Psoas muscle (tissue), 8 donors: Measurements from ENCODE around the gene PMM2. TPM values are rescaled to one million over a fixed set of nuclear protein-coding genes. Genes with fewer than 3 reads are reported as not detected.

Source experiments
- ATAC-seq, 4 donors: fragments of 200-7000 bp; cut with Tn5 transposase; one replicate each; pipeline ENCODE4 v1.9.1; 2020; ENCODE audit warnings: moderate library complexity in 3 of 4, mild to moderate bottlenecking in 2 of 4
- DNase-seq, 2 donors: peaks; one replicate each; pipeline ENCODE4 v3.0.0-alpha.2; 2020
- H3K27ac ChIP-seq: fragments of 200-600 bp; one replicate; pipeline ENCODE4 v1.8.0; 2022
- H3K27me3 ChIP-seq, 3 donors: fragments of 200-600 bp in 1 of 3; one replicate each; pipeline versions ENCODE4 v1.6.1 to v1.8.0; 2013 to 2022; ENCODE audit warnings: low read length in 2 of 3, mild to moderate bottlenecking in 2 of 3, moderate library complexity in 1 of 3; ENCODE audit not compliant: insufficient read depth in 3 of 3
- H3K36me3 ChIP-seq, 2 donors: fragments of 200-600 bp in 1 of 2; one replicate each; pipeline versions ENCODE4 v1.6.1 to v1.8.0; 2013 to 2022; ENCODE audit warnings: low read depth in 1 of 2, mild to moderate bottlenecking in 1 of 2, moderate library complexity in 1 of 2; ENCODE audit not compliant: insufficient read depth in 1 of 2
- H3K4me1 ChIP-seq: fragments of 200-600 bp; one replicate; pipeline ENCODE4 v1.8.0; 2022
- H3K4me3 ChIP-seq: fragments of 200-600 bp; one replicate; pipeline ENCODE4 v1.8.0; 2022; ENCODE audit warnings: mild to moderate bottlenecking
- H3K9me3 ChIP-seq: fragments of 200-600 bp; one replicate; pipeline ENCODE4 v1.8.0; 2022
- WGBS, 3 donors: extraction: QIAGEN DNeasy Blood & Tissue Kit; methylation state at CpG; one replicate each; pipeline versions ENCODE4 v1.1.6 to v1.1.7; 2013; 5-methylcytosine and 5-hydroxymethylcytosine counted together
- intact Hi-C, 2 donors: fragments of 100-400 bp; cut with DNase I; formaldehyde crosslinking; loops; one replicate each; pipeline versions ENCODE4 v1.11.0 to v1.14.2; 2022
- polyA plus RNA-seq, 3 donors: library from polyadenylated mRNA; stranded (reverse); fragments of 200-250 nt; gene quantifications; one replicate each; pipeline ENCODE4 v1.2.3, GENCODE V29; 2013
- total RNA-seq, 4 donors: library from RNA; stranded (reverse); fragmentation: NEBNext Ultra II Directional in 2 of 4; extraction: Animal tissue kit (Norgen Biotek cat#: 25700) in 2 of 4; gene quantifications; one replicate each; pipeline versions ENCODE4 v1.2.1 to v1.2.4, GENCODE V29; 2021 to 2023
- TF ChIP-seq, protein P1 (sequence below): fragments of 200-600 bp; IDR thresholded peaks from one replicate; pipeline ENCODE4 v1.8.0; 2022; ENCODE audit warnings: antibody characterized with exemption
- donor health status: healthy with polysubstance abuse.
- donor health status: DM: no; HTN: no; CAD: no; lungs with moderate emphysema.
- donor health status: Bipolar disorder and iron deficiency.
- donor health status: healthy.
- donor health status: DM: yes; HTN: yes; CAD: no.
- donor health status: DM: no; HTN: no; CAD: no.
- donor health status: DM: no; HTN: no; CAD: no.
- donor health status: DM: yes; HTN: yes; CAD: no.

The PMM2 gene
- total and polyA plus RNA-seq, 7 donors, result 8.5 to 32.3 (median 19.7) TPM

- H3K27ac ChIP-seq, result no peak overlapping the region
Observed at GRCh38 chr16:8788578-8789172, 9.0 kb upstream of the PMM2 start.

DNA sequence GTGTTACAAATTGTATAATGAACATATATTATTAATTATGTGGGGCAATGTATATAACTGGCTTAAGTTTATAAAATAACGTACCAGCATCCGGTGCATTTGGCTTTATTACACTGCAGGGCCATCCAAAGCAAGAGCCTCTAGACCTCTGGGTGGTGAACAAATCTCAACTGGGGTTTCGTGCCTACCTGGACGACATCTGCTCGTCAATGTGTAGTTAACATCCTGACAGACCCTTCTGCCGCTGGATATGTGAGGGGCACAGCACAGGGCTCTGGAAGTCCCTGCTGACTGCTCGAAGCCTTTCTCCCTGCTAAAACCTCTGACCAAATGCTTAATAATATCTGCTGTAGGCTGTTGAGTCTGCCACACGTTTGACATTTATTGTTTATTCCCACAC is 2.5 kb upstream of the PMM2 start:
- ATAC-seq, result no peak
- Histone ChIP-seq H3K27ac (no peak overlapping the region), H3K4me3 (no peak overlapping the region), H3K9me3 (no peaks in the 10 kb centered on the region), H3K27me3 (no peaks in the 10 kb centered on the region), H3K4me1 (peaks cover 22% of the 10 kb centered on the region), H3K36me3 (peaks cover 0 to 4% of the 10 kb centered on the region in 2 donors)
- no peak for DNase-seq
- 88 to 93% (median 88%) methylated on average over 8 of the region's 8 CpGs for WGBS, 3 donors
- intact Hi-C loops, result loop anchor here (1.0 to 10.0 kb wide), 8 partner anchors 72 to 1947 kb away; partner anchors contain the start of genes ABAT (in 1 of the 2), CARHSP1 (in 1 of the 2), LITAFD (in 1 of the 2) and METTL22 (in 1 of the 2)
- TF ChIP-seq, protein P1, sequence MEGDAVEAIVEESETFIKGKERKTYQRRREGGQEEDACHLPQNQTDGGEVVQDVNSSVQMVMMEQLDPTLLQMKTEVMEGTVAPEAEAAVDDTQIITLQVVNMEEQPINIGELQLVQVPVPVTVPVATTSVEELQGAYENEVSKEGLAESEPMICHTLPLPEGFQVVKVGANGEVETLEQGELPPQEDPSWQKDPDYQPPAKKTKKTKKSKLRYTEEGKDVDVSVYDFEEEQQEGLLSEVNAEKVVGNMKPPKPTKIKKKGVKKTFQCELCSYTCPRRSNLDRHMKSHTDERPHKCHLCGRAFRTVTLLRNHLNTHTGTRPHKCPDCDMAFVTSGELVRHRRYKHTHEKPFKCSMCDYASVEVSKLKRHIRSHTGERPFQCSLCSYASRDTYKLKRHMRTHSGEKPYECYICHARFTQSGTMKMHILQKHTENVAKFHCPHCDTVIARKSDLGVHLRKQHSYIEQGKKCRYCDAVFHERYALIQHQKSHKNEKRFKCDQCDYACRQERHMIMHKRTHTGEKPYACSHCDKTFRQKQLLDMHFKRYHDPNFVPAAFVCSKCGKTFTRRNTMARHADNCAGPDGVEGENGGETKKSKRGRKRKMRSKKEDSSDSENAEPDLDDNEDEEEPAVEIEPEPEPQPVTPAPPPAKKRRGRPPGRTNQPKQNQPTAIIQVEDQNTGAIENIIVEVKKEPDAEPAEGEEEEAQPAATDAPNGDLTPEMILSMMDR, result peak; percentile 16

More at GRCh38 chr16:8788578-8789172, 9.0 kb upstream of the PMM2 start:
- WGBS, 3 donors, result 69 to 81% (median 70%) methylated on average over 8 of the region's 8 CpGs
- no peaks in the 10 kb centered on the region for H3K36me3 ChIP-seq
- H3K9me3 ChIP-seq, result no peaks in the 10 kb centered on the region
- H3K4me1 ChIP-seq, result no peaks in the 10 kb centered on the region
- no peaks in the 10 kb centered on the region for H3K27me3 ChIP-seq
- DNase-seq (no peak), ATAC-seq (no peak)
- intact Hi-C loops, result no loop called here
- no peak overlapping the region for H3K4me3 ChIP-seq
- TF ChIP-seq, protein P1, result no peak

DNA sequence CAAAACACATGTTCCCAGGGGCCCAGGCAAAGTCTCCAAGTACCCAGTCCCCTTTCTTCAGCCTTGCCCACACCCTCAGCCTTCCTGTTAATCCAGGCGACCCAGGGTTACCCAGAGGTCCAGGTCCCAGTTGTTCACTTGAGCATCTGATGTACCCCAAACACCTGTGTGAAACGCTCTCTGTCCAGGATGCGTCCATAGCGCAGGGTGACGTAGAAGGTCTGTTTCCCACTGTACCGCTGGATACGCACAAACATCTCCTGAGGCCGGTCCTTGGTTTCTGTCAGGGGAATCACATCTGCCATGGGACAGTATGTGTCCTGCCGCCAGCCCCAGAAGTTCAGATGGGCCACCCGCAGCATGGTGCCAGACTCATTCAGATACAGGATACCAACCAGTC is 1.8 kb upstream of the PMM2 start:
- 89 to 93% (median 90%) methylated on average over 10 of the region's 10 CpGs for WGBS, 3 donors
- Histone ChIP-seq H3K4me1 (peaks cover 22% of the 10 kb centered on the region), H3K4me3 (no peak overlapping the region), H3K9me3 (no peaks in the 10 kb centered on the region), H3K27ac (no peak overlapping the region), H3K27me3 (no peaks in the 10 kb centered on the region), H3K36me3 (peaks cover 0 to 7% of the 10 kb centered on the region in 2 donors)
- DNase-seq, result no peak
- intact Hi-C loops, result loop anchor here (1.0 to 10.0 kb wide), 8 partner anchors 71 to 1946 kb away; partner anchors contain the start of genes ABAT (in 1 of the 2), CARHSP1 (in 1 of the 2), LITAFD (in 1 of the 2) and METTL22 (in 1 of the 2)
- TF ChIP-seq, protein P1, result no peak
- ATAC-seq, result no peak

GRCh38 chr16:8796469-8797363 is 923 bp upstream of the PMM2 start:
- Histone ChIP-seq H3K9me3 (no peaks in the 10 kb centered on the region), H3K27me3 (no peaks in the 10 kb centered on the region), H3K27ac (peak overlapping the region; percentile 93), H3K4me1 (peaks cover 22% of the 10 kb centered on the region), H3K4me3 (peak overlapping the region; percentile 100), H3K36me3 (peaks cover 2 to 16% of the 10 kb centered on the region in 2 donors)
- 39 to 43% (median 43%) methylated on average over 14 of the region's 14 CpGs for WGBS, 3 donors
- ATAC-seq (peak in 1 of 4 donors; percentile 0), DNase-seq (no peak)
- TF ChIP-seq, protein P1, result no peak
- intact Hi-C loops, result loop anchor here (5.0 to 10.0 kb wide), 7 partner anchors 71 to 1946 kb away; partner anchors contain the start of genes ABAT (in 1 of the 2), CARHSP1 (in 1 of the 2), LITAFD (in 1 of the 2) and NUBP1 (in 1 of the 2)
